GM19452 (cell line): Measurements from ENCODE around the gene ADISSP.

Experiments
- ATAC-seq: cut with Tn5 transposase; IDR thresholded peaks from one replicate; pipeline ENCODE4 v1.9.1; 2021; ENCODE audit not compliant: unreplicated experiment

The ADISSP gene

DNA sequence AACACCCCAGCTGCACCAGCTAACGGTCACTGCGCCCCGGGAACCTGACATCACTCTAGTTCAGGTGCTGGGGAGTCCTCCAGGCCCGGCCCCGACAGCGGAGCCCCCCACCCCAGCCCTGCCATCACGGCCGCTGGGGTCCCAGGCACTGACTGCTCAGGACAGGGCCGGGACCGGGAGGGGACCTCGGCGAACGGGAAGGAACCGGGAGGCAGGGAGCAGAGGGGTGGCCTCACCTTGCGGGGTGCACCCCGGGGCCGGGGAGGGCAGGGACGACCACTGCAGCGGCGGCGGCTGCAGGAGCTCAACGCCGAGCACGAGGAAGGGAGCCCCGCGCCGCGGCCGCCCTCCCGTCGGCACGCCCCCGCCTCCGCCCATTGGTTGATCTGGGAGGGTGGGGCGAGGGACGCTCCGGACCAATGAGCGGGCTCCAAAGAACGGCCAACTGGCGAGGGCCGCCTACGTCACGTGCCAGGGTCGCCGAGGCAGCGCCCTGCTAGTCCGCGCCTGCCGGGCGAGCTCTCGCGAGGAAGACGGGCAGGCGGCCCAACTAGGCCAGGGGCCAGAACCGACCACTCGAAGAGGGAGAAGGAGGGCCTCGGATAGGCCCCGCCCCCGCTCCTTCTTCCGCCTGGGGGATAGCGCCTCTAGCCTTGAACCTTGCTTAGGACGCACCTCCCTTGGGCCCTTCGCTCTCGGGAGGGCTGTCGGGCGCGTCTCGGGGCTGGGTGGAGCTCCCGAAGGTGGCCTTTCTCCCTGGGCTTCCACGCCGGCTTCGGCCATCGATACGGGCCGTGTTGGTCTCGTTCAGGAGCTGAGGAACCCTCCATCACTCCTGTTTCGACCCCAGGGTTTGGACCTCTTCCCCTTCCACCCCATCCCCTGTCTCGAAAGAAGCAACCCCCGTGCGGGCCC is at the start of gene ADISSP:
ADISSP (minus strand) TSS at position 327 of the 915 bp plus-strand sequence. CDS start 7,653 bp downstream, outside the sequence.
- peak; percentile 95 for ATAC-seq

DNA sequence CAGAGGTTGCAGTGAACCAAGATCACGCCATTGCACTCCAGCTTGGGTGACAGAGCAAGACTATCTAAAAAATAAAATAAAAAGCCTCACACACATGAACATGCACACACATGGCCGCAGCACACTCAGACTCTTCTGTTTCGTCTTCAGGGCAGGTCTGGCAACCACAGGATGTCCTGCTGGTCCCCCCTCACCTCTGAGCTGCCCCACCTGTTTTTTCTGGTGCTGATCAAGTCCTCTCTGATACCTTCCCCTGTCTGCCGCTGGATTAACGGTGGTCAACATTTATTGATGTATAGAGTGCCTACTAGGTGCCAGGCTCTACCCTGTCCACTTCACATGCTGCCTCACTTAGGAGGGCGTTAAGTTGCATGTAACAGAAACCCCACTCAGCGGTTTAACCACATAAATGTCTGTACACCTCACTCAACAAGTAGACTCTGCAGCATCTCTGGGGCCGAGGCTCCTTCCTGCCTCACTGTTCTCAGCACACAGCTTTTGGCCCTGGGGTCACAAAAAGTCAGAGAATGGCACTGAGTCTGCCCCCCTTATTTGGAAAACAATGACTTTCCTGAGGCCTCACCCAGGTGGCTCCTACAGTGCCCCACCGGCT is 48.3 kb upstream of the ADISSP start:
- ATAC-seq, result no peak

DNA sequence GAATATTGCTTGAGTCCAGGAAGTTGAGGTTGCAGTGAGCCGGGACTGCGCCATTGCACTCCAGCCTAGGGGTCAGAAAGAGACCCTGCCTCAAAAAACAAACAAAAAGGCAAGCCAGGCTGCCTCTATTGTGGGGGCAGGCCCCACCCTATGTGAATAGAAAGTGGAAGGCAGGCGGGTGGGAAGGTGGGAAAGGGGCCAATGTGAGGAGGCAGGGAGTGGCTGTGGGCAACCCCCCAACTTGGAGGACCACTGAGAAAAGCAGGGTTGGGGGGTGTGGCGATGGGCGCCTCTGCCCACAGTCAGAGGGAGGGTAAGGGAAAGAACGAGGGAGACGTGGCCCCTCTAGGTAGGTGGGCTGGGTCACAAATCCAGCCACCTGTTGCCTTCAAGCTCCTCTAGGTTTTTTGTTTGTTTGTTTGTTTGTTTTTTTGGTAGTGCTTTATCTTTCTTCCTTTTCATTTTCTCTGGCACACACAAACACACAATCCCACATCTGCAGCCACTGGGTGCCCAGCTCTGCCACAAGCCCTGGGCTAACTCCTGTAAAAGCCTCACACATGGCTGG is 47.5 kb upstream of the ADISSP start:
- no peak for ATAC-seq

DNA sequence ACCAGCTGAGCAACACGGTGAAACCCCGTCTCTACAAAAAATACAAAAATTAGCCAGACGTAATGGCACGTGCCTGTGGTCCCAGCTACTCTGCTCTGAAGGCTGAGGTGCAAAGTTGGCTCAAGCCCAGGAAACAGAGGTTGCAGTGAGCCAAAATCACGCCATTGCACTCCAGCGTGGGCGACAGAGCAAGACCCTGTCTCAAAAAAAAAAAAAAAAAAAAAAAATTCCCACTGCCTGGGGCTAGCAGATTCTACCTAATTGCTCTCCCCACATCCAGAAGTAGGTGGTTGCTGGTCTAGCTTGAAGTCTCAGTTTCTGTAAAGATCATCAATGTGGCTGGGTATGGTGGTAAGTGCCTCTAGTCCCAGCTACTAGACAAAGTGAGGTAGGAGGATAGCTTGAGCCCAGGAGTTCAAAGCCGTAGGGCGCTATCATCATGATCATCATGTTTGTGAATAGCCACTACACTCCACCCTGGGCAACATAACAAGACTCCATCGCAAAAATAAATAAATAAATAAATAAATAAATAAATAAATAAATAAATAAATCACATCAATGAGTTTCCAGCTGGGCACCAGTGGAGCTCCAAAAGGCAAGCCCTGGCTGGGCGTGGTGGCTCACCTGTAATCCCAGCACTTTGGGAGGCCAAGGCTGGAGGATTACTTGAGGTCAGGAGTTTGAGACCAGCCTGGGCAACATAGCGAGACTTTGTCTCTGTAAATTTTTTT is 46.5 kb upstream of the ADISSP start:
- ATAC-seq, result no peak

DNA sequence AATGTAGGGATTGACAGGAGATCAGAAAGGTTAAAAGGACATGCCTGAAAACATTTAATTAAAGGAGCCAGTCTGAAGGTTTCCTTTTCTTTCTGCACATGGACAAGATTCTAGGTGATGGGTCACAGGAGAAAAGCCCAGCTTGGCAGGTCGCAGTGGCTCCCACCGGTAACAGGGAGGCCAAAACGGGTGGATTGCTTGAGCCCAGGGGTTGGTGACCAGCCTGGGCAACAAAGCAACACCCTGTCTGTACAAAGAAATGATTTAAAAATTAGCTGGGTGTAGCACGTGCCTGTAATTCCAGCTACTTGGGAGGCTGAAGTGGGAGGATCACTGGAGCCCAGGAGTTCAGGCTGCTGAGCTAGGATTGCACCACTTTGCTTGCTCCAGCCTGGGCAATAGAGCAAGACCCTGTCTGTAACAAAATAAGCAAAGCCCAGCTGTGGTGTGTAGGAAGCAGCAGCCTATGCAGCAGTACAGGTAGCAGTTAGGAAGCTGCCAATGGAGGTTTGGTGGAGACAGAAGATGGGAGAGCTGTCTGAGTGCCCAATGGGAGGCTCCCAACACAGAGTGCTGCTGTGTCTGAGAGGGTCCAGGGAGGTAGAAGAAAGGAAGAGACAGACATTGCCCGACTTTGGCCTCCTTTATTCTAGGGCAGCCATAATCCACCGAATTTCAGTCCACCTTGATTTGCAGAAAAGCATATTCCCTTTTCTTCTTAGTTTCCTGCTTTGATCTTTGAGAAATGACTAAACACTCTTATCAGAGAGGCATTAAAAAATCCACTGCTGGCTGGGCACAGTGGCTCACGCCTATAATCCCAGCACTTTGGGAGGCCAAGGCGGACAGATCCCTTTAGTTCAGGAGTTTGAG is 45.7 kb upstream of the ADISSP start:
- ATAC-seq, result no peak

DNA sequence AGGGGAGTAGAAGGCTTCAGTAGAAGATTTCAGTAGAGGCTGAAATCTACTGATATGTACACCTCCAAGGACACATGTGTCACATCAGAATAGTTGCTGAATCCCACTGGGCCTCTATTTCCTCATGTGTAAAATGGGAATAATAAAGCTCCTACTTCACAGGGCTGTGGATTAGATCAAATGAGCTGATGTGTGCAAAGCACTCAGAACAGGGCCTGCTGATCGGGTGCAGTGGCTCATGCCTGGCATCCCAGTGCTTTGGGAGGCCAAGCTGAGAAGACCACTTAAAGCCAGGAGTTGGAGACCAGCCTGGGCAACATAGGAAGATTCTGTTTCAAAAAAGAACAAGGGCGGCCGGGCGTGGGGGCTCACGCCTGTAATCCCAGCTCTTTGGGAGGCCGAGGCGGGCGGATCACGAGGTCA is 44.7 kb upstream of the ADISSP start:
- no peak for ATAC-seq

DNA sequence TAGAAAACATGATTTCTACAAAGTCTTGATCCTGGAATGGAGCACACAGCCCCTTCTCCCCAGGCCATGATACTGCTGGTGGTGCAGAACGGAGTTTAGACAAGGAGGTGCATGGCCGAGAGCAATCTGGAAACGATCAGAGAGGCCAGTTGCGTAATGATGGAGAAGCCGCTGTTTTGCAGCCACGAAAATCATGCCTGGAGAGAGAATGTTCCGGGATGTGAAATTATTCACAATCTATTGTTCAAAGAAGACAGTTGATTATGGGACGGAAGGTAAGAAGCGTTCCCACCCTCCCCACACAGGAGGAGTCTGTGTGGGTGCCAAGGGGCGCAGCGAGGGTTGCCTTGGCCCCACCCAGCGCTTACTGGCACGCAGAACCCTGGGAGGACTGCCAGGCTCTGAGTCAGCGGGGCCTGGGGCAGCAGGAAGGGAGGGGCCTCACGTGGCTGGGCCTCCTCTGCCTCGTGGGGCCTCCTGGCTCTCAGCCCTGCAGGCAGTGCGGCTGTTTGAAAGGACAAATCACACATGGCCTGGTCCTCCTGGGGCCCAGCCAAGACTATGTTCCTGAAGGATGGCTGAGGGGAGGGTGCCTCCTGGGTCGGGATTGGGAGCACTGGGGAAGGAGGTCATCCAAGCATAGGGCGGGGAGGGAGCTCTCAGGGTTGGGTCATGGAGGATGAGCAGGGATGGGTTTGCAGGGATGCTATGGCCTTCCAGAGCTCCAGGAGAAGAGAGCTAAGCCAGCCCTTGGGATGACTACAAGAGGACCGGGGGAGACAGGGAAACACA is 44.1 kb upstream of the ADISSP start:
- no peak for ATAC-seq

DNA sequence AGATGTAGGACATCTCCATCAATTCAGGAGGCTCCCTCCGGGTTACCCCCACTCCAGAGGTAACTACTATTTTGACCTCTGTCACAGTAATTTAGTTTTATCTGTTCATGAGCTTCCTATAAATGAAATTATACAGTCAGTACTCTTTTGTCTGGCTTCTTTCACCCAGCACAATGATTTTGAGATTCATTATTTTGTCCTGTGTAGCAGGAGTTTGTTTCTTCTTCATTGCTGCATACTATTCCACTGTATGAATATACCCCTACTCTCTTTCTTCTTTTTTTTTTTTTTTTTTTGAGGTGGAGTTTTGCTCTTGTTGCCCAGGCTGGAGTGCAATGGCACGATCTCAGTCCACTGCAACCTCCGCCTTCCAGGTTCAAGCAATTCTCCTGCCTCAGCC is 41.0 kb upstream of the ADISSP start:
- no peak for ATAC-seq

DNA sequence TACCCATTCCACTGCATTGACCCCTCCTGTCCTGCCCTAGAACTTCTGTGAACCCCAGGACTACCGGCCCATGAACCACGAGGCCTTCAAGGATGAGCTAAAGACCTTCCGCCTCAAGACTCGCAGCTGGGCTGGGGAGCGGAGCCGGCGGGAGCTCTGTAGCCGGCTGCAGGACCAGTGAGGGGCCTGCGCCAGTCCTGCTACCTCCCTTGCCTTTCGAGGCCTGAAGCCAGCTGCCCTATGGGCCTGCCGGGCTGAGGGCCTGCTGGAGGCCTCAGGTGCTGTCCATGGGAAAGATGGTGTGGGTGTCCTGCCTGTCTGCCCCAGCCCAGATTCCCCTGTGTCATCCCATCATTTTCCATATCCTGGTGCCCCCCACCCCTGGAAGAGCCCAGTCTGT is 37.2 kb upstream of the ADISSP start:
- no peak for ATAC-seq

DNA sequence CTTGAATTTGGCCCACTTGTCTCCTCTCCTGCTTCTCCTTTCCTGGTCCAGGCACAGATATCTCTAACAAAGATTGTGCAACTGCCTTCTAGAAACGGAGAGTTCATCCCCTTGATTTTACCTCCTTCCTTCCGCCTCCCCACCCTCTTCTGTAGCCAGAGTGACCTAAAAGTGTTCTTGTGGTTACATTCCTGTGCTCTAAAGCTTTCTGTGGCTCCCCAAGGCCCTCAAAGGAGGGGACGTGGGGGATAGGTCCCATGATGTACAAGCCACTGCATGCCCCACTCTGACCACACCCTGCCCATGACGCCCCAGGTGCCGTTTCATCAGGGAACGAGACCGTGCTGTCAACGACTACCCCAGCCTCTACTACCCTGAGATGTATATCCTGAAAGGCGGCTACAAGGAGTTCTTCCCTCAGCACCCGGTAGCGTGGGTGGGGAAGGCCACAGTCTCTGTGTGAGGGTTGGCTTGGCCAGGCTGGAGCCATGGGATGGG is 36.8 kb upstream of the ADISSP start:
- no peak for ATAC-seq

DNA sequence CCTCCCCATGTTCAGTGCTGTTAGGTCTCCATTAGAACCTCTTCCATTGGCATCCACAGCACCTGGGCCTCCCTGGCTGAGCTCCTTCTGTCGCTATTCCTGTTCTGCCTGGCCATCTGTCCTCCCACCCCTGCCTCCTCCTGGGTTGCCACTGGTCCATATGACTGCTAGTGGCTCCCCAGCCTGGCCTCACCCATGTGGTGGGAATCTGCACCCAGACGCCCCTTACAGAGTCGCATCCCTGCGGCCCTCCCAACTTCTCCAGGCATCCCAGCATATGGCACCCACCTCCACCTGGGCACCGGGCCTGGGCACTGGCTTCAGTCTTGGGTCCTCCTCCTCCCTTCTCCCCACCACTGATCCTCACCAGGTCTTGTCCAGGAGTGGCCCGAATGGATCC is 36.3 kb upstream of the ADISSP start:
- ATAC-seq, result no peak

DNA sequence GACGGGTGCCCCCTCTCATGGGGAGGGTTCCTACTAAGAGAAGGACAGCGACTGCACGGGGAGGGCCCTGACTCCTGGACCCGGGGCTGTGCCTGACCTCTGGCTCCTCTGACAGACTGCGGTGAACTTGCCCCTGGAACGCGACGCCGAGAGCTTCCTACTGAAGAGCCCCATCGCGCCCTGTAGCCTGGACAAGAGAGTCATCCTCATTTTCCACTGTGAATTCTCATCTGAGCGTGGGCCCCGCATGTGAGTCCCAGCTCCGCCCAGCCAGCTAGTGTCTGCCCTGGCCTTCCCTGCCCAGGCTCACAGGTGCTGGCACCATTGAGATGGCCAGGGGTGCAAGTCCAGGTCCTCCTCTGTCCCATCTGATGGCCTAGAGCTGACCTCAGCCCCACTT is 35.7 kb upstream of the ADISSP start:
- no peak for ATAC-seq

DNA sequence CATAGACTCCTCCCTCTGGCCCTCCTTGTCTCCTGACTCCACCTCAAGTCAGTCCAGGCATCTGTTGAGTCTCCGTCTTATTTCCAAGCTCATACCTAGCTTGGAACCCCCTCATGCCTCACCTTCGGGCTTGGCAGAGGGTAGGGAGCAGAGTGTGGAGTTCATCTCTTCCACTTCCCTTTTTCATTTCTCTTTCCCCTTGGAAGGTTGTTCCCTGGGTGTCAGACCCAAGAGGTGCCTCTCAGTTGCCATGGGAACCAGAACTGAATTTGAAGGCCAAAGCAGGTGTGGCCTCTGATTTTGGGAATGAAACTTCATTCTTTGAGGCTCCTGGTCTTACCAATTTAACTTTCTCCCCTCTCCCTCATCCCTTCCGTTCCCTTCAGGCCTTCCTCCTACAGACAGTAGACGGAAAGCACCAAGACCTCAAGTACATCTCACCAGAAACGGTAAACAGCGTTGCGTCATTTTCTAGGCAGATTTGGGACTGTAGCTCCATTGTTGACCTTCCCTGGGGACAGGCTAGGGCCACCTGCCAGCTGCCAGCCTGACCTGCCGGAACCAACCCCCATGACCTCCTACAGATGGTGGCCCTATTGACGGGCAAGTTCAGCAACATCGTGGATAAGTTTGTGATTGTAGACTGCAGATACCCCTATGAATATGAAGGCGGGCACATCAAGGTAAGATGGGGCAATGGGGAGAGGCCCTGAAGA is 35.1 kb upstream of the ADISSP start:
- ATAC-seq, result no peak

DNA sequence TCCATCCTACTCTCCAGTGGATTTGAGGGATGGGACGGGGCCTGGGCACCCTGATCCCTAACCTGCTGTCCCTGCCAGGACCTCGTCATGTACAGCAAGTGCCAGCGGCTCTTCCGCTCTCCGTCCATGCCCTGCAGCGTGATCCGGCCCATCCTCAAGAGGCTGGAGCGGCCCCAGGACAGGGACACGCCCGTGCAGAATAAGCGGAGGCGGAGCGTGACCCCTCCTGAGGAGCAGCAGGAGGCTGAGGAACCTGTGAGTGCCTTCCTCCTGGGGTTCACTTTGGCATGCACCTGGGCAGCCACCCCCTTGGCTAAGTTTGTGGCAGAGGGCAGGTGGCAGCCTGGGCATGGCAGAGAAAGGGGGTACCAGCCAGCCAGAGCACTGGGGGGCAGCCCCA is 34.3 kb upstream of the ADISSP start:
- no peak for ATAC-seq

DNA sequence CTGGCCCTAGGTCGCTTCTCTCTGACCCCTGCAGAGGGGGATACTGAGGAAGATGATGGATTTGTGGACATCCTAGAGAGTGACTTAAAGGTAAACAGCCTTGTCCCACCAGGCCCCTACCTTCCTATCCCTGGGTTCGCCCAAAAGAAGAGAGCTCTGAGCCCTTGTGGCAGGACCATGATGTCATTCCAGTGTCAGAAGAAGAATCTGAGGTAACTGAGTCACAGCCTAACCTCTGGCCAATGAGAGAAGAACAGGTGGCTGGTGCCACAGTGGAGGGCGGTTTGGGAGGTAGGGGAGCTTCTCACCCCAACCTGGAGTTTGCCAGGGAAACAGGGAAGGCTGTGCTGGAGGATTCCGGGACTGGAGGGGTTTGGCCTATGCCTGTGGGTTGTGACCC is 33.7 kb upstream of the ADISSP start:
- no peak for ATAC-seq

DNA sequence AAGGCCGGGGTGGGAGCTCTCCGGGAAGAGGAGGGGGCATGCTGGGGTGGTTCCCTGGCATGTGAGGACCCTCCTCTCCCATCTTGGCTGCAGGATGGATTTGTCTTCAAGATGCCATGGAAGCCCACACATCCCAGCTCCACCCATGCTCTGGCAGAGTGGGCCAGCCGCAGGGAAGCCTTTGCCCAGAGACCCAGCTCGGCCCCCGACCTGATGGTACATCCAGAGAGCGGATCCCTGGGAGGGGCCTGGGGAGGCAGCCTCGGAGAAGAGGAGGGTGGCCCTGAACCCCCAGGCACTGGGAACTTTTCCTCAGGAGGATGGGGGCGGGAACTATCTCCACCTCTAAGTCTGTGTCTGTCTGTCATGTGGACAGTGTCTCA is 33.3 kb upstream of the ADISSP start:
- no peak for ATAC-seq

DNA sequence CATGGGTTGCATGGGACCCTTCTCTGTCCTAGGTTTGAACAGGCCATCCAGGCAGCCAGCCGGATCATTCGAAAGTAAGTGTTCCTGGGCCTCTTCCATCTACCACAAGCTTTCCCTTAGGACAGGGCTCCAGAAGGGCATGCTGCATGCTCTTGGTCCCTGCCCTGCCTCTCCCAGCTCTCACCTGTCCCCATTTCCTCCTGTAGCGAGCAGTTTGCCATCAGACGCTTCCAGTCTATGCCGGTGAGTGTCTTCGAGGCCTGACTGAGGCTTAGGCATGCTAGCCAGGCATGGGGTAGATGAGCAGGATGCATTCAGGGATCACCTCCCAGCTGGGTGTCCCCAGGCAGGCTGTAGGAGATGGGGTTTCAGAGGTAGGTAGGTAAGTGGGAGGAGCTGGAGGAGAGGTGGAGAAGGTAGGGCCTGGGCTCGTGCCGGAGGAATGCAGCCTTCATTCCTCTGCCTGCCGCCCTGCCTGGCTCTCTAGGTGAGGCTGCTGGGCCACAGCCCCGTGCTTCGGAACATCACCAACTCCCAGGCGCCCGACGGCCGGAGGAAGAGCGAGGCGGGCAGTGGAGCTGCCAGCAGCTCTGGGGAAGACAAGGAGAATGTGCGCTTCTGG is 32.8 kb upstream of the ADISSP start:
- ATAC-seq, result no peak

DNA sequence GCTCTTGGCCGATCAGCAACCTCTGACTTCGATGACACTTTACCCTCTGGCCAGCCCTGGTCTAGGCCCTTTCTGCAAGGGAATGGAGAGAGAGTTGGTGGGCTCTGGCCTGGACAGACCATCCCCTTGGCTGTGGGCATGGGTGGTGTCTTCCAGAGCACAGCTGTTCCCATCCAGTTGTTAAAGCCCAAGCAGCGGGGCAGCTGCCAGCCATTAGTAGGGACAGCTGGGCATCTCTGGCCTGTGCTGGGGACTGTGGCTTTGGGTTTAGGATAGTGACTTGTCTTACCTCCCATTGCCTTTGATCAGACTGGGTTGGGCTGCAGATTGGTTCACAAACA is 31.3 kb upstream of the ADISSP start:
- ATAC-seq, result no peak

DNA sequence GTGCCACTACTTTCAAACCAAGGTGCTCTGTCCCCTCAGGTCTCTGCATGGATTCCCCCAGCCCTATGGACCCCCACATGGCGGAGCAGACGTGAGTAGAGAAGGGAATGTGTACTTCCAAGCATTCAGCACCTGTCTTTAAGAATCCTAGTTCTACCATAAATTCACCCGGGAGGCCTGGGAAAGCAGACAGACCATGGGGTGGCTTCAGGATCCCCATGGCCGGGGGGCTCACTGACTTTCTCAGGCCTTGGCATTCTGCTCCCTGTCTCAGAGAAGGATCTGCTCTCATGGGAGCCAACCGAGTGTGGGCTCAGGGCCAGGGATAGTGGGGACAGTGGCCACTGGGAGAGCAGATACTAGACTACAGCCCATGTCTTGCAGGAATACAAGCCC is 30.8 kb upstream of the ADISSP start:
- no peak for ATAC-seq
